Left kidney (tissue), 2 donors: Measurements from ENCODE around the gene C4B. TPM values are rescaled to one million over a fixed set of nuclear protein-coding genes. Genes with fewer than 3 reads are reported as not detected.

Source experiments
- DNase-seq: peaks from one replicate; pipeline ENCODE4 v3.0.0-alpha.2; 2013
- polyA plus RNA-seq: library from polyadenylated mRNA; unstranded; fragments of 120-200 nt; gene quantifications from one replicate; pipeline ENCODE4 v1.2.1, GENCODE V29; 2013; ENCODE audit not compliant: insufficient read length

The C4B gene
- polyA plus RNA-seq, 1 donor: 22.3 TPM

DNA sequence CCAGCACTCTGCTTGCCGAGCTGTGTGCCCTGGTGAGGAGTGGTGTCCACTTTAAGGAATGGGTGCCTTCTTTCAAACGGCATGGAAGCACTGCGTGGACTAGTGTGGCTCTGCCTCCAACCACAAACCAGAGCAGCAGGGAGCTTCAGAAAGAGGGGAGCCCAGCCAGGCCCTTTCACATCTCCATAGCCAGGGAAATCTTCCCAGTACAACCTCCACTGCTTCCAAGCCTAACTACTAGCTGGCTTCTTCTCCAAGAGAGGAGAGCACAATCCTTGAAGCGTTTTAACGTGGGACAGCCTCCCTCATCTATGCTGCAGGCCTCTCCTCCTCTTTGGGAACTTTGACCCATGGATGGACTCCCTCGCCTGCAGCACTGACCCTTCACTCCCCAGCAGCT is 67.9 kb downstream of the C4B start:
- no peak for DNase-seq

DNA sequence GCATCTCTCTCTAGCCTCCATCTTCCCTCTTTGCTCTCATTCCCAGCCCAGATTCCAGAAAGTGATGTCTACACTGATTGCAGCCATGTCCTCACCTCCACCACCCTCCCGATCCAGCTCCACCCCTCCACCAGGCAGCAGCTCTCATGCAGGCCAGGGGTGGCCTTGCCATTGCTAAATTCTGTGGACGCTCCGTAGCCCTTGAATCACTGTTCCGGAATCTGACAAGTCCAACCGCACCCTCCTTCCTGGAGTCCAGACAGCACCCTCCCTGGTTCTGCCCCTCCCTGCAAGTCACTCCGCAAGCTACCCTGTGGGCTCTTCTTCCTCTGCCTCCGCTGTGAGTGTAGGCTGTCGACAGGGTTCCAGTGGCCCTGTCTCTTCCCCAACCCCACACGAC is 68.3 kb downstream of the C4B start:
- DNase-seq: no peak

DNA sequence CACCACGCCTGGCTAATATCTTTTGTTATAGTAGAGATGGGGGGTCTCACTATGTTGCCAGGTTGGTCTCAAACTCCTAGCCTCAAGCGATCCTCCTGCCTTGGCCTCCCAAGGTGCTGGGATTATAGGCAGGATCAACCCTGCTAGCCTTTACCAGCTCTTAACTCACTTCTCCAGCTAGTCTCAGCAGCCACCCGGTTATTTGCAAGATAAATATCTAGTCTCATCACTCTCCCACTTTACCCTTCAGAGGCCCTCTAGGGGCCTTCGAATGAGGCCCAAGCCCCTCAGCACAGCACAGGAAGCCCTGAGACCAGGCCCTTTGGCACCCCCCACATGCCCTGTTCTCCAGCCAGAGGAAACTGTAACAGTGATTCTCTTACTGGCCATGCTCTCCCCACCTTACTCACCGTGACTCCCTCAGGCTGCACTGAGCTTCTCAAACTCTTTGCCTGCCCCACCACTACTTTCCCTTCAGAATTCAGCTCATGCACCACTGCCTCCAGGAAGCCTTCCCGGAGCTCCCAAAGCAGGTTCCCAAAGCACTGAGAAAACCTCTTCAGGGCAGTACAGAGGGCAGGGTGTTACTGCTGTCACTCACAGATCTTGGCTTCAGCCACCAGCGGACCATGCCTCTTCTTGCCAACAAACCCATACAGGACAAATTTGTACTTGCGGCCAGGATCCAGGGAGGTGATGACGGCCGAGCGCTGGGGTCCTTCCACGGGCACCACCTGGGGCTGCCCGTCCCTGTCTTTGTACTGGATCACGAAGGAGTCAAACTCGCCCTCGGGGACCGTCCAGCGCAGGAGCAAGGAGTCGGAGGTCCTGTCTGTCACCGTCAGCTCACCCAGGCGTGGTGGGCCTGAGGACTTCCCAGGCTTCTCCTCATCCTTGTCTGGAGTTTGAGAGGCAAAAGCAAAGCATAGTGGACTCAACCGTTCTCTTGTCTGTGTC is 69.5 kb downstream of the C4B start:
- no peak for DNase-seq

DNA sequence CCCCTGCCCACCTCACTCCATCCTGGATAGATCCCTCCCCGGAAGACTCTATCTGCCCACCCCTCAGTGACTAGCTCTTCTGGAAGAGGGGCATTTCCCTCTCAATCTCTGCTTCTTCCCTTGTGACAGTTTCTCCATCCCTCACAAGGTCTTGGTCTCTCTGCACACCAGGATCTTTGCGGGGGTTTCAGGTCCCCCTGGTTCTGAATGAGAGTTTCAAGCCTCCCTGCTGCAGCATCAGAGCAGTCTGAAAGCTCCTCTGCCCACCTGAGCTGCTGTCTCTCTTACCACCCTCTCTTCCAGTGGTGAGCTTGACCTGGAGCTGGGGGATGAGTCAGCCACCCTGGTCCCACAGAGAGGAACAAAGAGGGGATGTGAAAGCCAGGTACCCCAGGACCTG is 70.2 kb downstream of the C4B start:
- DNase-seq: no peak

Other genes with a start within 250 kb of the C4B start
- 8.5 TPM for gene VWA7, start 237.5 kb upstream of the C4B start, polyA plus RNA-seq
- 69.7 TPM for gene VARS1, start 219.0 kb upstream of the C4B start, polyA plus RNA-seq
- 71.7 TPM for gene LSM2, start 207.8 kb upstream of the C4B start, polyA plus RNA-seq
- 3.8 TPM for gene HSPA1L, start 199.5 kb upstream of the C4B start, polyA plus RNA-seq
- gene HSPA1A, start 199.3 kb upstream of the C4B start, polyA plus RNA-seq: 72.3 TPM
- gene HSPA1B, start 187.1 kb upstream of the C4B start, polyA plus RNA-seq: 112 TPM
- gene NEU1, start 152.0 kb upstream of the C4B start, polyA plus RNA-seq: 66.3 TPM
- gene SLC44A4, start 135.8 kb upstream of the C4B start, polyA plus RNA-seq: 52.6 TPM
- 84.3 TPM for gene EHMT2, start 117.1 kb upstream of the C4B start, polyA plus RNA-seq
- gene ZBTB12, start 112.7 kb upstream of the C4B start, polyA plus RNA-seq: 23.1 TPM
- gene C2, start 87.1 kb upstream of the C4B start, polyA plus RNA-seq: 3.9 TPM
- gene CFB, start 68.7 kb upstream of the C4B start, polyA plus RNA-seq: 10.7 TPM
- gene NELFE, start 55.8 kb upstream of the C4B start, polyA plus RNA-seq: 89.9 TPM
- 60.8 TPM for gene SKIC2, start 55.6 kb upstream of the C4B start, polyA plus RNA-seq
- gene DXO, start 42.7 kb upstream of the C4B start, polyA plus RNA-seq: 29.4 TPM
- gene C4A, start 32.7 kb upstream of the C4B start, polyA plus RNA-seq: 17.0 TPM
- 0.55 TPM for gene CYP21A2, start 23.6 kb downstream of the C4B start, polyA plus RNA-seq
- gene TNXB, start 94.5 kb downstream of the C4B start, polyA plus RNA-seq: 4.7 TPM
- gene ATF6B, start 113.5 kb downstream of the C4B start, polyA plus RNA-seq: 94.3 TPM
- 7.5 TPM for gene FKBPL, start 115.5 kb downstream of the C4B start, polyA plus RNA-seq
- 2.7 TPM for gene PRRT1, start 137.1 kb downstream of the C4B start, polyA plus RNA-seq
- 40.9 TPM for gene PPT2, start 139.3 kb downstream of the C4B start, polyA plus RNA-seq
- gene EGFL8, start 149.8 kb downstream of the C4B start, polyA plus RNA-seq: 30.3 TPM
- 94.6 TPM for gene AGPAT1, start 161.3 kb downstream of the C4B start, polyA plus RNA-seq
- gene RNF5, start 163.6 kb downstream of the C4B start, polyA plus RNA-seq: 90.5 TPM
- 28.0 TPM for gene AGER, start 169.5 kb downstream of the C4B start, polyA plus RNA-seq
- 190 TPM for gene PBX2, start 175.4 kb downstream of the C4B start, polyA plus RNA-seq
- gene GPSM3, start 177.8 kb downstream of the C4B start, polyA plus RNA-seq: 10.2 TPM
- gene NOTCH4, start 209.3 kb downstream of the C4B start, polyA plus RNA-seq: 15.6 TPM